Vagina (tissue), 2 donors: ENCODE data around the gene DUSP23.

Source experiments
- POLR2A ChIP-seq, 2 donors: fragments of 450-650 bp; IDR thresholded peaks; one replicate each; pipeline ENCODE4 v1.6.1; 2017; ENCODE audit warnings: antibody characterized with exemption in 2 of 2, mild to moderate bottlenecking in 2 of 2, moderate library complexity in 2 of 2
- POLR2AphosphoS5 ChIP-seq, 2 donors: sonication (generic); formaldehyde crosslinking; IDR thresholded peaks; one replicate each; pipeline ENCODE4 v1.9.0; 2017; ENCODE audit warnings: antibody characterized with exemption in 2 of 2, mild to moderate bottlenecking in 2 of 2, low read depth in 1 of 2; ENCODE audit not compliant: insufficient read depth in 1 of 2
- TF ChIP-seq, protein P1 (sequence below), 3 experiments: fragments of 450-650 bp in 2 of 3; fragments of 200-600 bp in 1 of 3; sonication (generic) in 1 of 3; IDR thresholded peaks; one replicate each; pipeline ENCODE4 v1.5.1; 2017 to 2019; ENCODE audit warnings: antibody characterized with exemption in 3 of 3, mild to moderate bottlenecking in 2 of 3, moderate library complexity in 2 of 3

DNA sequence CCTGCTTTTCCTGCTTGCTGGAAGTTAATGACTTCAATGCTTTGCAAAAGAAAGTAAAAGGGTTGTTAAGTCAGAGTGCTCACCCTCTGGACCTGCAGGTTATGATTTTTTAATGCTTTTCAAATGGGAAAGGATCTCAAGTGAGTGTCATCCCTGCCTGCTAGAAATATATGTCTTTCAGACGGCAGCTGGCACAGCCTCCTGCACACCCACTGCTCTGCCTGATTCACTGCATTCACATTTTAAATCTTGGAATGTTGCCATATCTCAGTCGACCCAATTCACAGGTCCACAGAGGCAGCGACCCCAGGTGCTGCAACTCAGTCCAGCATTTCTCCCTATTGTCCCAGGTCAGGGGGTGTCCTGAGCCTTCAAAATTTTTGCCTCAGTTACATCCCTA is 10.7 kb downstream of the DUSP23 start:
- TF ChIP-seq POLR2A (IDR thresholded peaks at IDR 0.05), result no peak
- TF ChIP-seq, protein P1, sequence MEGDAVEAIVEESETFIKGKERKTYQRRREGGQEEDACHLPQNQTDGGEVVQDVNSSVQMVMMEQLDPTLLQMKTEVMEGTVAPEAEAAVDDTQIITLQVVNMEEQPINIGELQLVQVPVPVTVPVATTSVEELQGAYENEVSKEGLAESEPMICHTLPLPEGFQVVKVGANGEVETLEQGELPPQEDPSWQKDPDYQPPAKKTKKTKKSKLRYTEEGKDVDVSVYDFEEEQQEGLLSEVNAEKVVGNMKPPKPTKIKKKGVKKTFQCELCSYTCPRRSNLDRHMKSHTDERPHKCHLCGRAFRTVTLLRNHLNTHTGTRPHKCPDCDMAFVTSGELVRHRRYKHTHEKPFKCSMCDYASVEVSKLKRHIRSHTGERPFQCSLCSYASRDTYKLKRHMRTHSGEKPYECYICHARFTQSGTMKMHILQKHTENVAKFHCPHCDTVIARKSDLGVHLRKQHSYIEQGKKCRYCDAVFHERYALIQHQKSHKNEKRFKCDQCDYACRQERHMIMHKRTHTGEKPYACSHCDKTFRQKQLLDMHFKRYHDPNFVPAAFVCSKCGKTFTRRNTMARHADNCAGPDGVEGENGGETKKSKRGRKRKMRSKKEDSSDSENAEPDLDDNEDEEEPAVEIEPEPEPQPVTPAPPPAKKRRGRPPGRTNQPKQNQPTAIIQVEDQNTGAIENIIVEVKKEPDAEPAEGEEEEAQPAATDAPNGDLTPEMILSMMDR (IDR thresholded peaks at IDR 0.05), result no peak
- no peak for TF ChIP-seq POLR2AphosphoS5 (IDR thresholded peaks at IDR 0.05; ENCODE audit: insufficient read depth in 1 of 2, low read depth in 1 of 2)
